Liver (tissue), 3 donors: ENCODE measurements around the gene LMBRD2.
"Not testable (repeated sequence)": the region's sequence is repeated elsewhere in the genome, so short reads cannot be mapped to it uniquely, and the experiment has no call there.

Source experiments
- CTCF ChIP-seq: fragments of 150-350 bp; IDR thresholded peaks from 2 replicates; pipeline ENCODE4 v1.5.1; 2017; ENCODE audit warnings: improper control_type of control experiment, low read depth, low read length; ENCODE audit not compliant: missing input control
- FOXA2 ChIP-seq: IDR thresholded peaks from 2 replicates; pipeline ENCODE4 v1.6.1; 2016; ENCODE audit warnings: antibody characterized with exemption
- GABPA ChIP-seq, 2 donors: IDR thresholded peaks in 1 of 2; conservative IDR thresholded peaks in 1 of 2; 2 replicates each; pipeline ENCODE4 v1.6.1; 2016; ENCODE audit warnings: antibody characterized with exemption in 2 of 2, mild to moderate bottlenecking in 1 of 2, moderate library complexity in 1 of 2
- JUND ChIP-seq, 2 donors: IDR thresholded peaks; 2 replicates each; pipeline ENCODE4 v1.6.1; 2016; ENCODE audit warnings: antibody characterized with exemption in 2 of 2
- MAX ChIP-seq: IDR thresholded peaks from 2 replicates; pipeline ENCODE4 v1.6.1; 2016; ENCODE audit warnings: antibody characterized with exemption
- RAD21 ChIP-seq, 2 donors: IDR thresholded peaks; 2 replicates each; pipeline ENCODE4 v1.6.1; 2016; ENCODE audit warnings: antibody characterized with exemption in 2 of 2, mild to moderate bottlenecking in 2 of 2
- REST ChIP-seq: IDR thresholded peaks from 2 replicates; pipeline ENCODE4 v1.6.1; 2016; ENCODE audit warnings: antibody characterized with exemption, mild to moderate bottlenecking
- RXRA ChIP-seq, 2 donors: IDR thresholded peaks; 2 replicates each; pipeline ENCODE4 v1.6.1; 2017 to 2018; ENCODE audit warnings: antibody characterized with exemption in 2 of 2, mild to moderate bottlenecking in 1 of 2
- SP1 ChIP-seq: IDR thresholded peaks from 2 replicates; pipeline ENCODE4 v1.6.1; 2018; ENCODE audit warnings: antibody characterized with exemption, mild to moderate bottlenecking
- YY1 ChIP-seq: IDR thresholded peaks from 2 replicates; pipeline ENCODE4 v1.6.1; 2016; ENCODE audit warnings: antibody characterized with exemption, mild to moderate bottlenecking
- donor health status: healthy.
- donor health status: healthy.

- TF ChIP-seq RAD21 (IDR thresholded peaks at IDR 0.05); CTCF; JUND (IDR thresholded peaks at IDR 0.05); YY1; FOXA2; REST; MAX; GABPA (IDR thresholded peaks at IDR 0.05 in 1 of 2, conservative IDR thresholded peaks at IDR 0.05 in 1 of 2); RXRA (IDR thresholded peaks at IDR 0.05); SP1: not testable (repeated sequence)
Measured at GRCh38 chr5:36129666-36130065, 22.0 kb downstream of the LMBRD2 start.
